IgD-negative memory B cell (primary cell): ENCODE measurements around the gene TNXB. TPM values are rescaled to one million over a fixed set of nuclear protein-coding genes. Genes with fewer than 3 reads are reported as not detected.
"Not testable (repeated sequence)": the region's sequence is repeated elsewhere in the genome, so short reads cannot be mapped to it uniquely, and the experiment has no call there.

ENCODE experiments used
- H3K27ac Mint-ChIP-seq, 3 donors: one replicate each; pipeline ENCODE4 v1.8.0; 2020 to 2022; ENCODE audit warnings: mild to moderate bottlenecking in 3 of 3, mixed read lengths in 3 of 3, moderate library complexity in 1 of 3
- H3K27me3 Mint-ChIP-seq: one replicate; pipeline ENCODE4 v1.8.0; 2021; ENCODE audit warnings: mixed read lengths
- H3K36me3 Mint-ChIP-seq: one replicate; pipeline ENCODE4 v1.8.0; 2020; ENCODE audit warnings: mild to moderate bottlenecking, mixed read lengths
- H3K4me1 Mint-ChIP-seq, 3 donors: one replicate each; pipeline ENCODE4 v1.8.0; 2020 to 2022; ENCODE audit warnings: mixed read lengths in 3 of 3, mild to moderate bottlenecking in 1 of 3
- H3K4me3 Mint-ChIP-seq, 4 donors: one replicate each; pipeline ENCODE4 v1.8.0; 2020 to 2022; ENCODE audit warnings: mild to moderate bottlenecking in 4 of 4, mixed read lengths in 4 of 4, moderate library complexity in 3 of 4
- H3K9me3 Mint-ChIP-seq, 3 donors: one replicate each; pipeline ENCODE4 v1.8.0; 2020 to 2021; ENCODE audit warnings: mixed read lengths in 3 of 3, mild to moderate bottlenecking in 1 of 3
- polyA plus RNA-seq: library from polyadenylated mRNA; unstranded; fragments of 300-500 nt; fragmentation: Illumina TruSeq; gene quantifications from one replicate; pipeline ENCODE4 v1.2.3, GENCODE V29; 2021

TNXB gene
- polyA plus RNA-seq, 1 donor from 2014 or later = 0.21 TPM

GRCh38 chr6:32056254-32056653 lies 52.9 kb downstream of the TNXB start:
- Mint-ChIP-seq H3K27ac (no peak overlapping the region), H3K4me1 (no peaks in the 10 kb centered on the region), H3K9me3 (no peaks in the 10 kb centered on the region), H3K27me3 (peaks cover 6% of the 10 kb centered on the region), H3K36me3 (peaks cover 2% of the 10 kb centered on the region), H3K4me3 (no peak overlapping the region)

GRCh38 chr6:32055756-32056155 lies 53.4 kb downstream of the TNXB start:
- H3K4me3 Mint-ChIP-seq, H3K27me3 Mint-ChIP-seq, H3K9me3 Mint-ChIP-seq, H3K4me1 Mint-ChIP-seq, H3K36me3 Mint-ChIP-seq, H3K27ac Mint-ChIP-seq: not testable (repeated sequence)

- H3K36me3 Mint-ChIP-seq, H3K27ac Mint-ChIP-seq, H3K4me1 Mint-ChIP-seq, H3K9me3 Mint-ChIP-seq, H3K27me3 Mint-ChIP-seq, H3K4me3 Mint-ChIP-seq: not testable (repeated sequence)
Observed at GRCh38 chr6:32053314-32053713, 55.8 kb downstream of the TNXB start.

- not testable (repeated sequence) for H3K4me1 Mint-ChIP-seq, H3K27ac Mint-ChIP-seq, H3K27me3 Mint-ChIP-seq, H3K36me3 Mint-ChIP-seq, H3K9me3 Mint-ChIP-seq, H3K4me3 Mint-ChIP-seq
Observed at GRCh38 chr6:32052626-32053025, 56.5 kb downstream of the TNXB start.

GRCh38 chr6:32050562-32050961 lies 58.6 kb downstream of the TNXB start:
- H3K27ac Mint-ChIP-seq = no peak overlapping the region
- no peaks in the 10 kb centered on the region for H3K9me3 Mint-ChIP-seq
- no peak overlapping the region for H3K4me3 Mint-ChIP-seq
- no peaks in the 10 kb centered on the region for H3K36me3 Mint-ChIP-seq
- peaks cover 3 to 5% (median 4%) of the 10 kb centered on the region in 3 donors for H3K4me1 Mint-ChIP-seq
- H3K27me3 Mint-ChIP-seq = peaks cover 2% of the 10 kb centered on the region

GRCh38 chr6:32049736-32050135 lies 59.4 kb downstream of the TNXB start:
- H3K4me1 Mint-ChIP-seq, H3K9me3 Mint-ChIP-seq, H3K4me3 Mint-ChIP-seq, H3K36me3 Mint-ChIP-seq, H3K27me3 Mint-ChIP-seq, H3K27ac Mint-ChIP-seq: not testable (repeated sequence)

- H3K4me1 Mint-ChIP-seq, H3K27me3 Mint-ChIP-seq, H3K9me3 Mint-ChIP-seq, H3K36me3 Mint-ChIP-seq, H3K27ac Mint-ChIP-seq, H3K4me3 Mint-ChIP-seq: not testable (repeated sequence)
Observed at GRCh38 chr6:32049149-32049548, 60.0 kb downstream of the TNXB start.

- Mint-ChIP-seq H3K27me3 (no peaks in the 10 kb centered on the region), H3K27ac (no peak overlapping the region), H3K36me3 (no peaks in the 10 kb centered on the region), H3K4me3 (peak overlapping the region in 1 of 4 donors; percentile 5), H3K9me3 (no peaks in the 10 kb centered on the region), H3K4me1 (peaks cover 3 to 5% (median 4%) of the 10 kb centered on the region in 3 donors)
Observed at GRCh38 chr6:32047855-32048766, 61.0 kb downstream of the TNXB start.

- Mint-ChIP-seq H3K36me3 (no peaks in the 10 kb centered on the region), H3K27ac (no peak overlapping the region), H3K4me1 (peaks cover 3 to 5% (median 4%) of the 10 kb centered on the region in 3 donors), H3K9me3 (no peaks in the 10 kb centered on the region), H3K27me3 (no peaks in the 10 kb centered on the region), H3K4me3 (no peak overlapping the region)
Observed at GRCh38 chr6:32047539-32047854, 61.6 kb downstream of the TNXB start.

GRCh38 chr6:32047084-32047478 lies 62.1 kb downstream of the TNXB start:
- Mint-ChIP-seq H3K36me3 (no peaks in the 10 kb centered on the region), H3K27me3 (no peaks in the 10 kb centered on the region), H3K4me1 (peaks cover 3 to 5% (median 4%) of the 10 kb centered on the region in 3 donors), H3K9me3 (no peaks in the 10 kb centered on the region), H3K27ac (no peak overlapping the region), H3K4me3 (no peak overlapping the region)

- Mint-ChIP-seq H3K27me3 (no peaks in the 10 kb centered on the region), H3K4me1 (peaks cover 3 to 5% (median 4%) of the 10 kb centered on the region in 3 donors), H3K36me3 (no peaks in the 10 kb centered on the region), H3K27ac (no peak overlapping the region), H3K4me3 (no peak overlapping the region), H3K9me3 (no peaks in the 10 kb centered on the region)
Observed at GRCh38 chr6:32046450-32047083, 62.6 kb downstream of the TNXB start.

GRCh38 chr6:32045811-32046449 lies 63.2 kb downstream of the TNXB start:
- H3K27me3 Mint-ChIP-seq = no peaks in the 10 kb centered on the region
- H3K27ac Mint-ChIP-seq = no peak overlapping the region
- H3K36me3 Mint-ChIP-seq = no peaks in the 10 kb centered on the region
- no peaks in the 10 kb centered on the region for H3K9me3 Mint-ChIP-seq
- no peak overlapping the region for H3K4me3 Mint-ChIP-seq
- peaks cover 1 to 5% (median 3%) of the 10 kb centered on the region in 3 donors for H3K4me1 Mint-ChIP-seq

- not testable (repeated sequence) for H3K4me3 Mint-ChIP-seq, H3K27ac Mint-ChIP-seq, H3K36me3 Mint-ChIP-seq, H3K27me3 Mint-ChIP-seq, H3K9me3 Mint-ChIP-seq, H3K4me1 Mint-ChIP-seq
Observed at GRCh38 chr6:32044916-32045315, 64.2 kb downstream of the TNXB start.

- not testable (repeated sequence) for H3K36me3 Mint-ChIP-seq, H3K4me3 Mint-ChIP-seq, H3K27ac Mint-ChIP-seq, H3K27me3 Mint-ChIP-seq, H3K4me1 Mint-ChIP-seq, H3K9me3 Mint-ChIP-seq
Observed at GRCh38 chr6:32043589-32044380, 65.4 kb downstream of the TNXB start.

- H3K4me1 Mint-ChIP-seq, H3K9me3 Mint-ChIP-seq, H3K27ac Mint-ChIP-seq, H3K4me3 Mint-ChIP-seq, H3K36me3 Mint-ChIP-seq, H3K27me3 Mint-ChIP-seq: not testable (repeated sequence)
Observed at GRCh38 chr6:32042276-32042675, 66.9 kb downstream of the TNXB start.
